Keratinocyte (primary cell): Measurements from ENCODE around the gene SCUBE1. TPM values are rescaled to one million over a fixed set of nuclear protein-coding genes. Genes with fewer than 3 reads are reported as not detected.

Source experiments
- DNase-seq: peaks from one replicate; pipeline ENCODE4 v3.0.0-alpha.2; 2011; ENCODE audit warnings: low read depth, missing footprints, low spot score
- FAIRE-seq: peaks from 2 replicates; lab custom pipeline; 2011; peaks lifted over from hg19 to GRCh38; lab: Jason Lieb, UNC
- H2AFZ ChIP-seq: 2 replicates; pipeline ENCODE4 v1.6.0; 2012; ENCODE audit warnings: low read length, control low read depth, inconsistent platforms; ENCODE audit not compliant: control insufficient read depth
- H3K27ac ChIP-seq: 2 replicates; pipeline ENCODE4 v1.5.1; 2011; ENCODE audit warnings: low read length; ENCODE audit not compliant: control insufficient read depth, insufficient read depth
- H3K27me3 ChIP-seq: 3 replicates; pipeline ENCODE4 v1.6.0; 2011; ENCODE audit warnings: low read length; ENCODE audit not compliant: control insufficient read depth, insufficient read depth; ENCODE audit errors: extremely low read depth
- H3K36me3 ChIP-seq, 2 experiments: 2 replicates in 1 of 2; 3 replicates in 1 of 2; pipeline ENCODE4 v1.5.1; 2011; ENCODE audit warnings: low read length in 2 of 2, mild to moderate bottlenecking in 1 of 2; ENCODE audit not compliant: control insufficient read depth in 2 of 2, insufficient read depth in 2 of 2; ENCODE audit errors: extremely low read depth in 1 of 2
- H3K4me1 ChIP-seq: 3 replicates; pipeline ENCODE4 v1.5.1; 2011; ENCODE audit warnings: low read length; ENCODE audit not compliant: control insufficient read depth, insufficient read depth; ENCODE audit errors: extremely low read depth
- H3K4me2 ChIP-seq: 3 replicates; pipeline ENCODE4 v1.6.0; 2011; ENCODE audit warnings: low read depth, low read length; ENCODE audit not compliant: control insufficient read depth, insufficient read depth; ENCODE audit errors: extremely low read depth
- H3K4me3 ChIP-seq, 3 experiments: fragments of 200-600 bp in 1 of 3; sonication (generic) in 1 of 3; 2 replicates in 2 of 3; 3 replicates in 1 of 3; pipeline ENCODE4 v1.5.1; 2011 to 2016; ENCODE audit warnings: low read length in 3 of 3, mild to moderate bottlenecking in 3 of 3, control low read depth in 2 of 3, inconsistent platforms in 1 of 3, low read depth in 1 of 3, mixed read lengths in 1 of 3, mixed run types in 1 of 3, moderate library complexity in 1 of 3; ENCODE audit not compliant: control insufficient read depth in 2 of 3, insufficient read depth in 2 of 3; ENCODE audit errors: extremely low read depth in 1 of 3
- H3K79me2 ChIP-seq: 2 replicates; pipeline ENCODE4 v1.6.0; 2012; ENCODE audit warnings: low read length; ENCODE audit not compliant: control insufficient read depth, insufficient read depth
- H3K9ac ChIP-seq: 3 replicates; pipeline ENCODE4 v1.6.0; 2011; ENCODE audit warnings: low read length; ENCODE audit not compliant: control insufficient read depth, insufficient read depth; ENCODE audit errors: extremely low read depth
- H3K9me1 ChIP-seq: 3 replicates; pipeline ENCODE4 v1.6.0; 2011; ENCODE audit warnings: low read length; ENCODE audit not compliant: control insufficient read depth, insufficient read depth; ENCODE audit errors: extremely low read depth
- H3K9me3 ChIP-seq: 2 replicates; pipeline ENCODE4 v1.5.1; 2012; ENCODE audit warnings: low read depth, low read length; ENCODE audit not compliant: control insufficient read depth
- H4K20me1 ChIP-seq: 3 replicates; pipeline ENCODE4 v1.6.0; 2011; ENCODE audit warnings: low read length; ENCODE audit not compliant: control insufficient read depth, insufficient read depth; ENCODE audit errors: extremely low read depth
- EZH2 ChIP-seq: IDR thresholded peaks from one replicate; pipeline ENCODE4 v1.6.1; 2012; ENCODE audit warnings: inconsistent platforms, mild to moderate bottlenecking, low read length, moderate library complexity
- dilution Hi-C: fragments of 300-500 bp; cut with MboI; formaldehyde crosslinking; loops from one replicate; pipeline ENCODE4 v1.7.0; 2020; ENCODE audit warnings: low sequenced_read_pairs; ENCODE audit not compliant: extremely low pct_ligation_motif_present
- polyA plus RNA-seq, 5 experiments: library from polyadenylated mRNA; depleted of rRNA in 3 of 5; stranded (reverse) in 3 of 5; stranded (forward) in 1 of 5; unstranded in 1 of 5; fragments of >200 nt; gene quantifications; 1 replicate in 1 of 5; 2 replicates in 3 of 5; 3 replicates in 1 of 5; pipeline versions ENCODE4 v1.2.1 to v1.2.3, GENCODE V29; 2011 to 2012; ENCODE audit warnings: missing spikeins in 2 of 5, low read depth in 1 of 5, low replicate concordance in 1 of 5
- TF ChIP-seq, protein P1 (sequence below), 3 experiments: IDR thresholded peaks in 1 of 3; conservative IDR thresholded peaks in 1 of 3; optimal IDR thresholded peaks in 1 of 3; 2 replicates in 2 of 3; 3 replicates in 1 of 3; pipeline versions ENCODE3 to v1.5.1; 2011; ENCODE audit warnings: low read length in 3 of 3, mild to moderate bottlenecking in 3 of 3, moderate library complexity in 2 of 3, control low read depth in 1 of 3, inconsistent platforms in 1 of 3; ENCODE audit not compliant: insufficient read depth in 2 of 3; ENCODE audit errors: extremely low read depth in 1 of 3

SCUBE1 gene
- polyA plus RNA-seq, 1 donor (not counting 4 experiments of a cell fraction or from before 2014, with no cell fraction given), result not detected

DNA sequence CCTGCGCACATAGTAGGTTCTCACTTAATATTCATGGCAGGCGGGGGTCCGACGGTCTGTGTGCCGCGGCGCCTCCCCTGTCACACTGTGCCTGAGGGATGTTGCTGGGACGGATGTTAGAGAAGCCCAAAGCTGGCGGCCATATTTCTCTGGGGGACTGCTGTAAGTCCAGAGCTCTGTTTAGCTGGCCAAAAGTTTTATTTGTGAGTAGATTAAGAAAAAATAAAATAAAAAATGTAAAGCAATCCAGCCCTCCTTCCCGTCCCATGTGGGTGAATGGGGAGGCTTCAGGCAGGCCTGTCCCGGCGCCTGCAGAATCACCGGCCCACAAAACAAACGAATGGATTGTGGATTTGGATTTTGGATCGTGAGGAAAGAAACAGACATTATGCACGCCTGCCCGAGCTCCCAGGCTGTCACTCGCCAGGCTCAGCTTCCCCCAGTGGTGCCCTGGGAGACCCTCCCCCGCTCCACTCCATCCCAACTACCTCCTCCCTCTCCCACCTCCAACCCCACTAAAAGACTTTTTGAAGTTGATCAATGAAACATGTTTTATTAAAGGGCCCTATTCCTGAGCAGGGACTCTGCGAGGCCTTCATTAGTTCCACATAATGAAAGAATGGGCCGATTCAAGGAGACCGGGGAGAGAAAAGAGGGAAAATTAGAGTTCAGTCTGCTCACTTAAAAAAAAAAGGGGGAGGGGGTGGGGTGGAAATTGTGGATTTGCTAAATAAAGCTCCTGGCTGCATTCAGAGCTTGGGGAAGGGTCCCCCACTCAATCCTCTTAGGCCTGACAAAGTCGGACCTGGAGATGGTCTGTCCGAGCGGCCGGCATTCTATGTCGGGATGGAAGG, 20.4 kb upstream of the SCUBE1 start:
- H3K9me1 ChIP-seq, result no peaks in the 10 kb centered on the region
- H4K20me1 ChIP-seq, result no peaks in the 10 kb centered on the region
- dilution Hi-C loops, result no loop called here
- H3K9me3 ChIP-seq, result no peaks in the 10 kb centered on the region
- no peak for DNase-seq
- no peak for TF ChIP-seq EZH2
- TF ChIP-seq, protein P1, sequence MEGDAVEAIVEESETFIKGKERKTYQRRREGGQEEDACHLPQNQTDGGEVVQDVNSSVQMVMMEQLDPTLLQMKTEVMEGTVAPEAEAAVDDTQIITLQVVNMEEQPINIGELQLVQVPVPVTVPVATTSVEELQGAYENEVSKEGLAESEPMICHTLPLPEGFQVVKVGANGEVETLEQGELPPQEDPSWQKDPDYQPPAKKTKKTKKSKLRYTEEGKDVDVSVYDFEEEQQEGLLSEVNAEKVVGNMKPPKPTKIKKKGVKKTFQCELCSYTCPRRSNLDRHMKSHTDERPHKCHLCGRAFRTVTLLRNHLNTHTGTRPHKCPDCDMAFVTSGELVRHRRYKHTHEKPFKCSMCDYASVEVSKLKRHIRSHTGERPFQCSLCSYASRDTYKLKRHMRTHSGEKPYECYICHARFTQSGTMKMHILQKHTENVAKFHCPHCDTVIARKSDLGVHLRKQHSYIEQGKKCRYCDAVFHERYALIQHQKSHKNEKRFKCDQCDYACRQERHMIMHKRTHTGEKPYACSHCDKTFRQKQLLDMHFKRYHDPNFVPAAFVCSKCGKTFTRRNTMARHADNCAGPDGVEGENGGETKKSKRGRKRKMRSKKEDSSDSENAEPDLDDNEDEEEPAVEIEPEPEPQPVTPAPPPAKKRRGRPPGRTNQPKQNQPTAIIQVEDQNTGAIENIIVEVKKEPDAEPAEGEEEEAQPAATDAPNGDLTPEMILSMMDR (optimal IDR thresholded peaks at IDR 0.05 in 1 of 3, IDR thresholded peaks at IDR 0.05 in 1 of 3, conservative IDR thresholded peaks at IDR 0.05 in 1 of 3; ENCODE audit: extremely low read depth in 1 of 3, insufficient read depth in 2 of 3, low read length in 3 of 3), result no peak
- FAIRE-seq, result no peak
- H3K4me1 ChIP-seq, result no peaks in the 10 kb centered on the region
- H3K27ac ChIP-seq, result no peak overlapping the region
- H3K4me3 ChIP-seq, result no peak overlapping the region
- no peak overlapping the region for H3K9ac ChIP-seq
- H3K36me3 ChIP-seq, result no peaks in the 10 kb centered on the region
- H3K79me2 ChIP-seq, result no peaks in the 10 kb centered on the region
- no peaks in the 10 kb centered on the region for H3K27me3 ChIP-seq
- H2AFZ ChIP-seq, result no peak overlapping the region
- no peak overlapping the region for H3K4me2 ChIP-seq

DNA sequence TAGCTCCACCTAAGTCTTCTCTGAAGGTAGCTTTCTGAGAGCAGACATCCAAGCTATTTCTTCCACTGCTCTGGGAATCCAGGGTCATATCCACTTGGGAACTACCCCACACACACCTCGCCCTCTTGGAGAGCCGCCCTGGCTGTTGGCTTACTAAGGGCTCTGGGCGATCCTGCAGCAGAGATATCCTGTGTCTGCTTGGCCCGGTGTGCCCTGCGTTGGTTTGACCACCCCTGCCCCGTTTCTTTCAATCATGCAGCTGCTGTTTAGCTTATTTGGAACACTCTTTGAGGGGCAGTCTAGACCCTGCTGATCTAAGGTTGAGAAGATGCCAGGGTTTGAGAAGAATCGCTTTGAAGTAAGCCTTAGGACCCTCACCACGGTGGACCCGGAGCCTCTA, 17.4 kb upstream of the SCUBE1 start:
- FAIRE-seq (no peak), DNase-seq (no peak)
- dilution Hi-C loops, result no loop called here
- no peak overlapping the region for H3K27ac ChIP-seq
- no peak overlapping the region for H3K9ac ChIP-seq
- H3K4me2 ChIP-seq, result no peak overlapping the region
- no peaks in the 10 kb centered on the region for H3K27me3 ChIP-seq
- no peak overlapping the region for H3K4me3 ChIP-seq
- no peaks in the 10 kb centered on the region for H3K9me3 ChIP-seq
- no peaks in the 10 kb centered on the region for H3K4me1 ChIP-seq
- H4K20me1 ChIP-seq, result no peaks in the 10 kb centered on the region
- no peaks in the 10 kb centered on the region for H3K9me1 ChIP-seq
- H2AFZ ChIP-seq, result no peak overlapping the region
- TF ChIP-seq, protein P1 (optimal IDR thresholded peaks at IDR 0.05 in 1 of 3, IDR thresholded peaks at IDR 0.05 in 1 of 3, conservative IDR thresholded peaks at IDR 0.05 in 1 of 3; ENCODE audit: extremely low read depth in 1 of 3, insufficient read depth in 2 of 3, low read length in 3 of 3), result no peak
- TF ChIP-seq EZH2, result no peak
- no peaks in the 10 kb centered on the region for H3K36me3 ChIP-seq
- H3K79me2 ChIP-seq, result no peaks in the 10 kb centered on the region
